Stimulated activated CD8-positive, alpha-beta memory T cell treated with anti-CD3 and anti-CD28 coated beads, Interleukin-15, amount 100 ng/mL, for 4 hours (primary cell): ENCODE data around the gene CDC6.

Source experiments
- DNase-seq, 2 donors: peaks; one replicate each; pipeline ENCODE4 v3.0.0-alpha.2; 2020; ENCODE audit warnings: low read depth in 2 of 2

CDC6 gene, protein sequence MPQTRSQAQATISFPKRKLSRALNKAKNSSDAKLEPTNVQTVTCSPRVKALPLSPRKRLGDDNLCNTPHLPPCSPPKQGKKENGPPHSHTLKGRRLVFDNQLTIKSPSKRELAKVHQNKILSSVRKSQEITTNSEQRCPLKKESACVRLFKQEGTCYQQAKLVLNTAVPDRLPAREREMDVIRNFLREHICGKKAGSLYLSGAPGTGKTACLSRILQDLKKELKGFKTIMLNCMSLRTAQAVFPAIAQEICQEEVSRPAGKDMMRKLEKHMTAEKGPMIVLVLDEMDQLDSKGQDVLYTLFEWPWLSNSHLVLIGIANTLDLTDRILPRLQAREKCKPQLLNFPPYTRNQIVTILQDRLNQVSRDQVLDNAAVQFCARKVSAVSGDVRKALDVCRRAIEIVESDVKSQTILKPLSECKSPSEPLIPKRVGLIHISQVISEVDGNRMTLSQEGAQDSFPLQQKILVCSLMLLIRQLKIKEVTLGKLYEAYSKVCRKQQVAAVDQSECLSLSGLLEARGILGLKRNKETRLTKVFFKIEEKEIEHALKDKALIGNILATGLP

DNA sequence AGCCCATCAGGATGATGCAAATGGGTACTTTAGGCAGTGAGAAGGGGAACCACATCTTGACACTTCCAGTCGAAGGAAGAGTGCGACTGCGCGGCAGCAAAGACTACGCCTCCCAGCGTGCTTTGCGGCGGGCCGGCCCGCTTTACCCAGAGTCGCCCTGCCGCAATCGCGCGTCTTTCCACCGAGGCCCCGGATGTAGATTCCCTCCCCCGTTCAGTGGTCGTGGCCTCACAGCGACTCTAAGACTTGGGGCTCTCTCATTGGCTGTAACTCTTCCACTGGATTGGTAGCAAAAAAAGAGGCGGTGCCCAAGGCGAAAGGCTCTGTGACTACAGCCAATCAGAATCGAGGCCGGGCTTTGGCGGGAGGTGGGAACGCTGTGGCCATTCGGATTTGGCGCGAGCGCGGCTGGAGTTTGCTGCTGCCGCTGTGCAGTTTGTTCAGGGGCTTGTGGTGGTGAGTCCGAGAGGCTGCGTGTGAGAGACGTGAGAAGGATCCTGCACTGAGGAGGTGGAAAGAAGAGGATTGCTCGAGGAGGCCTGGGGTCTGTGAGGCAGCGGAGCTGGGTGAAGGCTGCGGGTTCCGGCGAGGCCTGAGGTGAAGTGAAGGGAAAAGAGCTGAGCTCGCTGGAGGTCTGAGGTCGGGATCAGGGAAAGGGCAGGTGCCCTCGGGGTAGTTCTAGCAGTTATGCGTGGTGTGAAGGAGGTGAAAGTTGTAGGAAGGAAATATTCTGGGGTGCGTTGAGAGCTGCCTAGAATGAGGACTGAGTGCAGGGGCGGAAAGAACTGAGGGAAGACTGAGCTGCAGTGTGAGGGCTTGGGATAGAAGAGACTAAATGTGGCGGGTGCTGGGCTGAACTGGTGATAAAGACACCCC, at the start of gene CDC6:
Gene CDC6, plus strand, starts transcription at position 386 of the 876 bp plus-strand sequence. CDS start 1,542 bp downstream, outside the sequence.
- peak; percentile 94 to 97 for DNase-seq

DNA sequence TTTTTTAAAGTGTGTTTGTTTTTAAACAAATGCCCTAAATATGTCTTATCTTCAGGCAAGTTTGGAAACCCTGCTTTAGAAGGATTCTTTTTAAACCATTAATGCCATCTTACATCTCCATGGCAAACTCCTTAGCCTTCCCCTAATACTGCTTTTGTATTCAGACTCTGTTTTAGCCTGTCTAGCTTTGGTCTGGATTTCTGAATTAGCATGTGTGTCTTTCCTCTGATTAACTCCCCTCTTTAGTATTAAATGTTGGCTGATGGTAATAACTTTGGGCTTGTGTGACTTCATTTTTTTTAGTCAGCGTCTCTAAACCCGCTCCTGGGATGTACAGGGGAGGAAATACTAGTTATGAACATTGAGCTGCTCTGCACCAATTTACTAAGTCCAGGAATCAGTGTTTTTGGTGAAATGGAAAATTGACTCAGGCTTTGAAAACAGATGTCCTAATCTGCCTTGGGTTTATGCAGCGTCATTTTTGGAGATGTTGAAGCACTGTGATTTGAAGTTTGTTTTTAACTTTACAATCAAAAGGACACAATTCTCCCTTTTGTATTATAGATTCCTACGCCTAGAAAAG, 46.3 kb upstream of the CDC6 start:
- DNase-seq = no peak

DNA sequence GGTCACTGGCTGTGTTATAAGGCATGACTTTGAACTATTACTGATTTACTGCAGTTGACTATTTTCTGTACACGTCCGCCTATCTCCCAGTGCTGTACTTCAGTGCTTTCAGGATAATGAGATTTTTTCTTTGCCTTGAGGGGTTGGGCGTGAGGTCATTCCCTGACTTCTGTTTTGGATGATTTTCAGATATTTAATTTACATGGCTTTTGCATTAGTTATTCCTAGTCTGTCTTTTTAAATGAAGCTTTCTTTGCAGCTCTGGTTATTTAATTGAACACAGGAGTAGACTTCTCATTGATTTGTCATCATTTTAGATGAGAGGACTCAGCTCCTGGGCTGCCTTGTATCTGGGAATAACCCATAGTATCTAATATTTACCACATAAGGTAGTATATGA, 44.9 kb upstream of the CDC6 start:
- DNase-seq = no peak

DNA sequence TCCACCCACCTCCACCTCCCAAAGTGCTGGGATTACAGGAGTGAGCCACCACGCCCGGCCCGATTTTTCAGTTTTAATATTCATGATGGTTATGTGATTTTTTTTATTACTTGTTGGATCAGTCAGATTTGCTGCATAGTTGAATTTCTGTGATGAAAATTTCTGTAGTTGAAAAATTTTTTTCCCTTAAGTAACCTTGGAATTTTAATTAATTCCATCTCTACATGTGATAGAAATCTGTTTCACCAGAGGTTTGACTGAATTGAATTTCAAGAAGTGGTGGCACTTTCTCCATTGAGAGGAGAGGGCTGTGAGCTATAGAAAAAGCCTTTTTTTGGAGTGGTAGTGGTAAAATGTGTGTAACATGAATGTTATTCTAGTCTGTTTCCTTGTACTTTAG, 43.9 kb upstream of the CDC6 start:
- no peak for DNase-seq

DNA sequence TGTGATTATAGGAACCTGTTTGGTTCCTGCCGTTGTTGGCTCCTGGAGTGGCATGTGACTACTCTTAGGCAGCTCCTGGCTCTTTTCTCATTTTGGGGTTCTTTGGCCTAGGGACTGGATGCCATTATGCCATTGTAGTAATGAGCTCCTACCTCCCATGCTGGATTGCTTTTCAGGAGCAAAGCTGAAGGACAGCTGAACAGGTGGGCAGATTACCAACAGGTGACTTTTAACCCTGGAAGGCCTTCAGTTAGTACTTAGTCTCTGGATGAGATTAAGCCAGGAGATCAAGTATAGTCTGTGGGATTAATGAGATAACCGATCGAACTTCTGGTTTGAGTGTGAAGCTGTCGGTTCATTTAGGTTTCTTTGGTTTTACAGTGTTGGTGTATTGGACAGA, 43.4 kb upstream of the CDC6 start:
- no peak for DNase-seq

DNA sequence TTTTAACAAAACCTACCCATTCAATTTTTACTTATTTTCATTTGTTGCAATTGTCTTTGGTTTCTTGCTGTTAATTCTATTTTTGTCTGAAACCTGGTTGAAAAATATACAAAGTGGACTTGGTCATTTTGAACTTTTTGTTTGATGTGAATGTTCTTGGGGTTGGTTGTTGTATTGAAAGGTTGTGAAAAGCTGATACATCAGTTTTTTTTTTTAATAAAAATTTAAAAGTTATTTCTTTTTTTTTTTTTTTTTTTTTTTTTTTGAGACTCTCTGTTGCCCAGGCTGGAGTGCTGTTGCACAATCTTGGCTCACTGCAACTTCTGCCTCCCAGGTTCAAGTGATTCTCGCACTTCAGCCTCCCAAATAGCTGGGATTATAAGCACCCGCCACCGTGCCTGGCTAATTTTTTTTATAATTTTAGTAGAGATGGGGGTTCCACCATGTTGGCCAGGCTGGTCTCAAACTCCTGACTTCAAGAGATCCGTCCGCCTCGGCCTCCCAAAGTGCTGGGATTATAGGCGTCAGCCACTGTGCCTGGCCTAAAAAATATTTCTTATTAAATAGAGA, 39.7 kb upstream of the CDC6 start:
- no peak for DNase-seq

DNA sequence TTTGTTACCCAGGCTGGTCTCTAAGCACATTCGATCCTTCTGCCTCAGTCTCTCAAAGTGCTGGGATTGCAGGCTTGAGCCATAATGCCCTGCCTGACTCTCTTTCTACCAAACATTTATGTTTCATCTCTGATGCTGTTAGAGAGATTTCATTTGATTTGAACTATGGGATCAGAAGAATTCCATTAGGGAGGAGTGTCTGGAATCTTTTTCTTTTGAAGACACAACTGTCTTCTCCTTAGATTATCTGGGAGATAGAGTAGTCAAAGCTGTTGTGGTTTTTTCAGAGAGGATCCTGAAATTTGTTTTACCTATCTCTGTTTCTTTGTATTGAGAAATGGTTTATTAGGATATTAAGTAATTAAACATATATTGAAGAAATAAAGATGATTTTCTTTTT, 39.2 kb upstream of the CDC6 start:
- no peak for DNase-seq

DNA sequence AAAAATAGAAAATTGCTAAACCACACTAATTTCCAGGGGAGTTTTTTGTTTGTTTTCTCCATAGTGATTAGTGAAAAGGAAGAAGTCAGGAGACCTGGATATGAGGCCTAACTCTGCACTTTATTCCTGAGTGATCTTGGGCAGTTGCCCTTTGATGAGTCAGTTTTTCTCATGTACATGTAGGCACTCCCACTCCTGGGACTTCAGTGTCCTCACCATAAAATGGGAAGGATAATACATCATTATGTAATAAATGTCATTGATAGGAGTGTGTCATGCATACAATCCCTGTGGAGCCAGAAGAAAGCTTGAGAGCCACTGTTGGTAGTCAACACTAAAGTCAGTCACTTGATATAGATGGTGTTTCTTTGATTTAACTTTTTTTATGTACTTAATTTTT, 36.1 kb upstream of the CDC6 start:
- DNase-seq = no peak

DNA sequence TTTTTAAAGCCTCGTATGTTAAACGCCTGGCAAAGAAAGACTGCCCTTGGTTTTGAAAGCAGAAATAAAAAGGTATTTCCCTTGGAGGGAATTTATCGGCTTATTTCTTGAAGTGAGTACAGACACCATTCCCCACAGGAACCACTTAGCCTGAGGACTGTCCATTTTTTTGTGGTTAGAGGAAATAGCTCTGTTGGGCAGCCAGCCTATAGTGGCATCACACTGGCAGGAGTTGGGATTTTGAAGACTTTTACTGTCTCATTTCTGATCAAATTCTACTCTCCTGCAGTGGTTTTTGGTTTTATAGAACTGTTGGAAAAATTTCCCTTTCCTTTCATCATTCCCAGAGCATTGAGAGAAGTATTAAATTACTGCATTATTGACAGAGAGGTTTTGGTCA, 34.1 kb upstream of the CDC6 start:
- DNase-seq = no peak

DNA sequence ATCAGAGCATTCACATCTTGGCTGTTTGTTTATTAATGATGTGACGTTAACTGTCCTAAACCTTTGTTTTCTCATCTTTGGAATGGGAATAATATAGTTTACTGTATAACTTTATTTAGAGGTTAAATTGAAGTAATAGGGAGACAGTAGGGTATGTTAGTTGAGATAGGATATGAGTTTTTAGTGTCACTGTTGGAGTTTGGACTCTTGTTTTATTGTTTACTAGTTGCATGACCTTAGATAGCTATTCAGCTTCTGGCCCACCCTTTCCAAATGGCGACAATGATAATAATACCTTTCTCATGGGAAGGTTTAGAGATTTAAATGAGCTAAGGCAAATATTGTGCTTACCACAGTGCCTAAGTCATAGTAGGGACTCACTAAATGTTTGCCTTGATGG, 28.2 kb upstream of the CDC6 start:
- DNase-seq = no peak

DNA sequence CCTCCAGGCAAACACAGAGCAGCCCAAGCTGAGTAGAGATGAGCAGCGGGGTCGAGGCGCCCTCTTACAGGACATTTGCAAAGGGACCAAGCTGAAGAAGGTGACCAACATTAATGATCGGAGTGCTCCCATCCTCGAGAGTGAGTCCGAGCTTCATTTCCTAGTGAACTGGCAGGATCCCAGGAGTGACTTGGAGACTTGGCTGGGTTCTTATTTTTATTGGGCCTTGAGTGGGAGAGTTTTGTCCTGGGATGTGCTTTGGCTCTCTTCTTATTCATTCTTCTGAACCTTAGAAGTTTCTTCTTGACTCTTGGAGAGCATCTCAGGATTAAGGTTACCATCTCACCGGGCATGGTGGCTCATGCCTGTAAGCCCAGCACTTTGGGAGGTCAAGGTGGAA, 27.2 kb upstream of the CDC6 start:
- no peak for DNase-seq

DNA sequence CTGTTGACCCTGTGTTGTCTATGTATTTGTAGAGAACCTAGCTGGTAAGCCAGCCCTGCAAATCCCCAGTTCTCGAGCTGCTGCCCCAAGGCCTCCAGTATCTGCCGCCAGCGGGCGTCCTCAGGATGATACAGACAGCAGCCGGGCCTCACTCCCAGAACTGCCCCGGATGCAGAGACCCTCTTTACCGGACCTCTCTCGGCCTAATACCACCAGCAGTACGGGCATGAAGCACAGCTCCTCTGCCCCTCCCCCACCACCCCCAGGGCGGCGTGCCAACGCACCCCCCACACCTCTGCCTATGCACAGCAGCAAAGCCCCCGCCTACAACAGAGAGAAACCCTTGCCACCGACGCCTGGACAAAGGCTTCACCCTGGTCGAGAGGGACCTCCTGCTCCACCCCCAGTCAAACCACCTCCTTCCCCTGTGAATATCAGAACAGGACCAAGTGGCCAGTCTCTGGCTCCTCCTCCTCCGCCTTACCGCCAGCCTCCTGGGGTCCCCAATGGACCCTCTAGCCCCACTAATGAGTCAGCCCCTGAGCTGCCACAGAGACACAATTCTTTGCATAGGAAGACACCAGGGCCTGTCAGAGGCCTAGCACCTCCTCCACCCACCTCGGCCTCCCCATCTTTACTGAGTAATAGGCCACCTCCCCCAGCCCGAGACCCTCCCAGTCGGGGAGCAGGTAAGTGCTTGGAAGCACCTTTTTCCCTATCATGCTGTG, 23.1 kb upstream of the CDC6 start:
- no peak for DNase-seq

DNA sequence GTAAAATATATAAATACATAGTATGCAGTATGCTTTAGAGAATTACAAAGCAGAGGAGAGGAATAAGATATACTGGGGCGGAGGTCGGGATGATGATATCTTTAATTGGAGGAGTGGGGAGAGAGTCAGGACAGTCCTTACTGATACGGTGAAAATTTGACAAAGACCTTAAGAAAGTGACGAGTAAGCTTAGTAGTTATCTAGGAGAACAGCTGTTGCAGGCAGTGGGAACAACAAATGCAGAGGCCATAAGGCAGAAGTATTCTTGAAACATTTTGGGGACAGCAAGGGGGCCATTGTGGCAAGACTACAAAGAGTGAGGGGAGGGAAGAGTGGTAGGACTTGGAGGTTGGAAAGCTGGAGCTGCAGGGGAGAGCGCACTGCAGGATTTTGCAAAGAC, 22.3 kb upstream of the CDC6 start:
- no peak for DNase-seq

DNA sequence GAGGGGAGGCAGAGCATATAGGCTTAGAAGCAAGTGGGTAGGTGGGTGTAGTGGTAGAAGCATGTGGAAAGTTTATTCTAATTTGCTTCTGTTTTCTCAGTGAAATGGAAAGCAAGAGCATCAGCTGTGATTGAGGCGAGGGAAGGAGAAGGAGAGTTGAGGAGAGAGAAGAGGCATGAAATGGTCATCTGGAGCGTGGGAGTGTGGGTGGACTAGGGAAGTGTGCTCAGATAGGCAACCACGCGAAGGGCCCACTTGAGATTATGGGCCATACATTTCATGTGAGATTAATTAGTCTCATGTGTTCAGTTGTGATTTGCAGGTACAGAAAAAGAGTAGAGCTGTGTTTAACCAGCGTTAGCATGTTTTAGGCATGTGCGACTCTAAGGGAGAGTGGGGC, 20.8 kb upstream of the CDC6 start:
- DNase-seq = no peak

DNA sequence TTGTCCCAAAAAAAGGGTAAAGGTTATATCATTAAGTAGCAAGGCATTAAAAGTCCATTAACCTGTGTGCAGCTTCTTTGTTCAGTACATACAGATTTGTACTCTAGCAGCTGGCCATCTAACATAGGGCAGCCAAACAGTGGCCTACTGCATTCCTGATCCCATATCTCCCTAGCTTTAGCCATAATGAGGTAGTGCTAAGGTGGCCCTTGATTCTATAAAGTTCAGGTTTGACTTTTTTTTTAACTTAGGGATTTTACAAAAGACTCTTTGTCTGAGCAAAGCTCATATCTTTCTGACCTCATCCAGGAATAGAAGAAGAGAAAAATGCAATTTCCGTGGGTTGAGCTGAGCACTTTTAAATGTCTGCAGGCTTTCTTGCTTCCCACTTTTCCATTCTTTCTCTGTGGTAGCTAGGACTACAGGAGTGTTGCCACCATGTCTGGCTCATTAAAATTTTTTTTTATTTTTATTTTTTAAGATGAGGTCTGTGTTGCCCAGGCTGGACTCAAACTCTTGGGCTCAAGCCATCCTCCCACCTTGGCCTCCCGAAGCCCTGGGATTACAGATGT, 19.5 kb upstream of the CDC6 start:
- no peak for DNase-seq

DNA sequence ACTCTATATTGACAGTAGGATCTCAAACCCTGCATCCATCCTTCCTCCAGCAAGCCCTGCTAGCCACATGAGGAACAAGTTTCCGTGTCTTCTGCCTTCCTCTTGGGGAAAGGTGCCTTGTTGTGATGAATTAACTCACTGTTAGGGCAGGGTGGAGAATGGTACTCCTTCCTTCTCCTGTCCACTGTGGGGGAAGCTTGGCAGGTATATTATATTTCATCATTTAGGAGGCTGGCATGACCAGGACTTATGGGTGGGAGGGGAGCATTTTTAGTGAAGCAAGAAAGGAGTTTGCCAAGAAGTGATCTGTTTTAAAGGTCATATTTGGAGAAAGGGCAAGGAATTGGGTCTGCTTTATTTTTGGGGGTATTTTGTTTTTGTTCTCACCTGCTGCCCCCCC, 9.3 kb upstream of the CDC6 start:
- no peak for DNase-seq

DNA sequence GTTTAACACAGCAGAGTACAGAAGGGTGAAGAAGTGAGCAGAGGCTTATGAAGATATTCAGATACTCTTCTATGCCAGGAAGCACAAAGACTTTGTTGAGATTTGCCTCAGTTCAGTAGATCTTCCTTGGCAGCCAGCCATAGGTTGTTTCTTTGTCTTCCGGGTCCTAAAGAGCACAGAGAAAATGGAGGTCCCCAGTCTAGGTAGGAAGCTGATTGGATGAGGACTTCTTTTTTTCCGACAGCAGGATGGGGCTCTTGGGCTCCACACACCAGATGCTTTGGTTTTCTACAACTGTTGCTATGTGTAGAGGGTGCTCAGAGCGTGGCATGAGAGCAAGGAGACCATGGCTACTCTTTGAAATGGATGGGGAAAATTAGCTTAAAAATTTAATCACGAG, 8.3 kb upstream of the CDC6 start:
- DNase-seq = no peak

DNA sequence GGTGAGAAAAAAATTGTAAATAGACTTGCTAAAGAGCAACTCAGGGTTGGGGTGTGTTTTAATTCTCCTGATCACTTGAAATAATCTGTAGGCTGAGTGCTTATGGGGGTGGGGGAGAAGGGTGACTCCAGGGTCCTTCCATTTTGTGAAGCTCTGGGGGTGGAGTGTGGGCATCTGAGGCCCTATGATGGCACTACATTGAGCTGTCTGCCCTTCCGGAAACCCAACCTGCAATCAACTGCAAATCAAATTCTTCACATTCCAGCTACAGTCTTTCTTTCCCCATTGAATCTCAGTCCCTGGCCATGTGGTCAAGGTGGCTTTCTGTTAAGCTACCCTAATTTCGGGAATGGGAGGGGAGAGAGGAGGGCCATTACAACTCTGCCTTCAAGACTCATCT, 6.0 kb upstream of the CDC6 start:
- no peak for DNase-seq

DNA sequence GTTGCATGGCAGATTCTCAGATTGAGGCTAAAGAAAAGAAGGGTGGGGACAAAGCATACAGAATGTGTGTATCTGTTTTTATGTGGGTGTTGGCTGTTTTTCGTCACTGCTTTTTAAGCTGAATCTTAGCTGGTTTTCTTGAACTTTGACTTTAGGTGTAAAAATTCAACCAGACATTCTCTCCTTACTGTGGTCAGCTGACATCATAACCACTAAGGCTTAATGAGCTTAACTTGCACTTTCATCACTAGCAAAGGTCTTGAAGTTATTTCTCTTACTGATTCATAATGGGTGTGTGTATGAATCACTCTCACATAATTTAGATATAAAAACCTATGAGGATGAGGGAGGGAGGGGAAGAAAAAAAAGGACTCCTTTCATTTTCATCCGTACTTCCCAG, 4.0 kb upstream of the CDC6 start:
- DNase-seq = no peak

DNA sequence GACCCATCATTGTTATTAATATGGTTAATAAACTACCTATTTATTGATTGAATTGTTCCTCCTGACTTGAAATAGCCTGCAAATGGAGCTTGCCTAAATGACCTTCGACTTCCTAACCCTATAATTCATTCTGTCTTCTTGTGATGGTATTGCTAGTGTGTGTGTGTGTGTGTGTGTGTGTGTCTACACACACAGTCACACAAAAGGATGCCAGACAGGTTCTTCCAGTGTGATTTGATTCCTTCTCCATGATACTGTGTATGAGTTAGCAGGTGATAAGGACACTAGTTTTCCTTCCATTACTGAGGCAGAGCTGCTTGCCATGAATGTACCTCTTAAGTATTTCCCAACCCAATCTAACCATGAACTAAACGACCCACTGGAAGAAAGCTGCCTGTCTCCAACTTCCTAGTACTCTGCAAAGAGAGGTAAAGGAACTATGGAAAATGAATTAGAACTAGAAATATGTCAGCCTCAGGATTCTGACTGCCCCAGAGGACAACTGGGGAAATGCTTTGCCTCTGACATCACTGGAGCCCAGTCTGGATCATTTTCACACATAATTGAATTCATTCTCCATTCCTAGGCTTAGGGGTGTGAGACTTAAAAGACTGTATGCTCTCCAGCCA, 3.5 kb upstream of the CDC6 start:
- no peak for DNase-seq

DNA sequence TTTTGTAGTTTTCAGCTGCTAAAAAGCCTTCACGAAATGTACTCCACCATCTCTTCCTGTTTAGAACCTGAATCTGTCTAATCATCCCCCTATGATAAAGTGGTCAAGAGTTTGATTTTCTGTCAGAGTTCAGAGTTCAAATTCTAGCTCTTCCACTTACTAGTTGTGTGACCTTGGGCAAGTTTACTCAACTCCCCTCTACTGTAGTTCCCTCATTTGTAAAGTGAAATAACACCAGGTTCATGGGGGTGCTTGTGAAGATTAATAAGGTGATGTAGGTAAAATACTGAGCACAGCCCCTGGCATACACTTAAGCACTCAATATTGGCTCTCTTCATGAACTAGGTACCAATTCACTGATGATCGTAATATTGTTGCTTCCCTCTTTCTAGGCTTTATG, 1.2 kb upstream of the CDC6 start:
- no peak for DNase-seq
